Right renal cortex interstitium (tissue), 3 donors: Measurements from ENCODE around the gene BRAT1. TPM values are rescaled to one million over a fixed set of nuclear protein-coding genes. Genes with fewer than 3 reads are reported as not detected.

ENCODE experiments used
- DNase-seq, 3 donors: peaks; one replicate each; pipeline ENCODE4 v3.0.0-alpha.2; 2013; ENCODE audit warnings: low read depth in 3 of 3, low spot score in 2 of 3
- polyA plus RNA-seq, 3 donors: library from polyadenylated mRNA; unstranded; fragments of 120-200 nt; gene quantifications; one replicate each; pipeline ENCODE4 v1.2.1, GENCODE V29; 2013; ENCODE audit not compliant: insufficient read length in 3 of 3

The BRAT1 gene
- polyA plus RNA-seq, 3 donors: 18.7 to 22.9 (median 20.3) TPM

DNA sequence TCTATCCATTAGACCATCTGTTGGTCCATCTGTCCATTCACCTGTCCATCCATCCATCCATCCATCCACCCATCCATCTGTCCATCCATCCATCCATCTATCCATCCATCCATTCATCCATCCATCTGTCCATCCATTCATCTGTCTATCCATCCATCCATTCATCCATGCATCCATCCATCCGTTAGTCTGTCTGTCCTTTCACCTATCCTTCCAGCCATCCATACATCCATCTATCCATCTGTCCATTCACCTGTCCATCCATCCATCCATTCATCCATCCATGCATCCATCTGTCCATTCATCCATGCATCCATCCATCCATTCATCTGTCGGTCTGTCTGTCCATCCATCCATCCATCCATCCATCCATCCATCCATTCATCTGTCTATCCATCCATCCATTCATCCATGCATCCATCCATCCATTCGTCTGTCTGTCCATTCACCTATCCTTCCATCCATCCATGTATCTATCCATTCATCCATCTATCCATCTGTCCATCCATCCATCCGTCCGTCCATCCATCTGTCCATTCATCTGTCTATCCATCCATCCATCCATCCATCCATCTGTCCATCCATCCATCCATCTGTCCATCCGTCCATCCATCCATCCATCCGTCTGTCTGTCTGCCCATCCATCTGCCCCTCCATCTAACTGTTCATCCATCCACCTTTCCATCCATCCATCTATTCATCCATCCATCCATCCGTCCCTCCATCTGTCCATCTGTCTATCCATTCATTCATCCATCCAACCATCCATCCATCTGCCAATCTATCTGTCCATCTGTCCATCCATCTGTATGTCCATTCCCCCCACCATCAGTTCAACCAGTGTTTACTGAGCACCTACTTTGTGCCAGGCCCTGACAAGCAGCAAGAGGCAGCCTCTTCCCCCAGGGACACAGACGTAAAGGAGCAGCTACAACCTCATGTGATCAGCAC, 40.6 kb downstream of the BRAT1 start:
- DNase-seq: no peak

- DNase-seq: no peak
These were observed 41.6 kb downstream of the BRAT1 start for GRCh38 chr7:2513702-2514101.

DNA sequence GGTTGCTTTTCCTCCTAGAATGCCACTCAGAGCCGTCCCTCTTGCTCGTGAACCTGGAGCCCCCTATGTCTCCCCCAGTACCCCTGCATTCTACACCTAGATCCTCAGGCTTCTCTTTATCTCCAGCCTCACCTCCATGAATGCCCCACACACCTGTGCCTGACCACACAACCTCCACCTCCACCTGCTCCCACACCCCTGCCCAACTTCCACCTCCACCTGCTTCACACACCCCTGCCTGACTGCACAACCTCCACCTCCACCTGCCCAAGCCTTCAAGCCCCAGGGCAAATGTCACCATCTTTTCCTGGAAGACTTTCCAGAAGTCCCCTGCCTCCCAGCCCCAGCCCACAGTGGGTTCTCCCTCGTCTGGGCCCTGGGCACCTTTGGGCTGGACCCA, 42.6 kb downstream of the BRAT1 start:
- no peak for DNase-seq

DNA sequence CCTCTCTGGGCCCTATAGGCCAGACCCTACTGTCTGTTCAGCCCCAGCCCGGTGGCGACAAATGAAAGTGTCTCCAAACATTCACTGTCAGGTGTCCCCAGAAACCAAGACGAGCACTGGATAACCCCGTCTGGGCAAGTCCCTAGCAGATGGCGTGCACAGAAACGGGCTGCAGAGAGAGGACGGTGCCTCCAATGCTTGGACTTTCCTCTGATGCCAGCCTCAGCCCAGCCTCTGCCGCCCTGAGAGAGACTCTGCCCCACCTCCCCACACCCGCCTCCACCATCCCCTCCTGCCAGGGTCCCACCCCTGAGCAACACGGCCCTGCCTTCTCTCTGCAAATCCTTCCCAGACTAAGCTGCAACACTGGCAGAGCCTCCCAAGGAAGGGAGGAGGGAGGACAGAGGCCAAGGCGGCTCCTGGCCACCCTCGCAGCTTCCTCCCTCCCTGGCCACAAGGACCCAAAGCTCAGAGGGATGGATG, 43.1 kb downstream of the BRAT1 start:
- no peak for DNase-seq

GRCh38 chr7:2511769-2512168, 43.6 kb downstream of the BRAT1 start:
- no peak for DNase-seq

DNA sequence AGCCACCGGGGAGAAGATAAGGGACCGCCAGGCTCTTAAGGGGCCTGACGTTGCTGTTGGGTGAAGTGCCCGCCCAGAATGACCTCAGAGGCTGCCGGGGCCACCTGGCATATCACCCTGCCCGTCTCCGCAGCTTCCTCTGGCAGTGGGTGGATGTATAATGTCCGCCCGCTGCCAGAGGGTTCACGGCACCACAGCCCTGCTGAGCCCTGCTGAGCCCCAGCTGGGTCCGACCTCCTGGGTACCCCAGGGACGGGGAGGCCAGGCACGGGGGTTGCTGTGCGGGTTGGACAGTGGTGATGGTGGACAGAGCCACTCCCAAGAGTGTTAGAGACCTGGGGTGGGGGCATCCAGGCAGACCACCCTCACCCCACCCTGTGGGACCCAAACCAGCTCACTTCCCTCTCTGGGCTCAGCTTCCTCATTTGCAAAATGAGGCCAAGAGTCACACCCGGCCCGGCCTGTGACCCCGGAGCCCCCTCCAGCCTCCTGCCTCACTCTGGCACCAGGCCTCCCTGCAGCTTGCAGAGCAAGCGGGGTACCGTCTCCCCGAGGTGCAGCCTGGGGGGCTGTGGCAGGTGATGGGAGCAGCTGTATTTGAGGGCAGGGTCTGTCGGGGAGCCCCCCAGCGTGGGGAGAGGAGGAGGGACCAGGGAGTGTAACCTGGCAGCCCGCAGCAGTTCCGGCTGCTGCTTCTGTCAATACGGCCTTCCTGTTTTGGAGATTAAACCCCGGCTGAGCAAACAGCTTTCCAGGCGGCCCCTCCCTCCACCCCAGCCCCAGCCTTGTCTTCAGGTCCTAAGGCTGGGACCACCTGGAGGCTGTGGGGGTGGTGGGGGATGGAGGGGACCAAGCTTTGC, 44.2 kb downstream of the BRAT1 start:
- DNase-seq: no peak

- DNase-seq: no peak
These were observed 45.1 kb downstream of the BRAT1 start for GRCh38 chr7:2510130-2510776.

DNA sequence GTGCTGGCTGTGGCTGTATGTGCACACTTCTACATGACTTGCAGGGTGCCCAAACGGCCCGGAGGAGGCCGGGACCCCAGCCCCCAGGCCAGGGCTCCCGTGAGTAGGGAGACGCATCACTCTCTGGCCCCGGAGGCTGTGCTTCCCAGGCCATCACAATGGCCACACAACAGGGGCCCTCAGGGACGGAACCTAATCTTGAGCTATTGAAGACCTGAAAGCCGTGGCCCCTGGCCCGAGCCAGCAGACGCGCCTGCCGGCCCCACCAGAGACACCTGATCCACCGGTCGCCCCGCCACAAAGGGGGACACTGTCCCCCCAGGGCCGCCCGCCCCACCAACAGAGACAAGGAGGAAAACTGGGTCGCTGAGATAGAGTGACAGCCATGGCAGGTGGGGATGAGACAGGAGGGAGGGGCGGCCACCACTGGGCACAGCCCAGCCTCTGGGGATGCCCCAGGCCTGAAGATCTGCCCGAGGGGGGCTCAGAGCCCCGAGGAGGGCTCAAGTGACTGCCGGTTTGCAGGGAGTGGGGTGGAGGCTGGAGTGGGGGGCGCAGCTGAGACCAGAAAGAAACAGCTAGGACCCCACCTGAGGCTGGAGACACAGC, 45.9 kb downstream of the BRAT1 start:
- DNase-seq: no peak

DNA sequence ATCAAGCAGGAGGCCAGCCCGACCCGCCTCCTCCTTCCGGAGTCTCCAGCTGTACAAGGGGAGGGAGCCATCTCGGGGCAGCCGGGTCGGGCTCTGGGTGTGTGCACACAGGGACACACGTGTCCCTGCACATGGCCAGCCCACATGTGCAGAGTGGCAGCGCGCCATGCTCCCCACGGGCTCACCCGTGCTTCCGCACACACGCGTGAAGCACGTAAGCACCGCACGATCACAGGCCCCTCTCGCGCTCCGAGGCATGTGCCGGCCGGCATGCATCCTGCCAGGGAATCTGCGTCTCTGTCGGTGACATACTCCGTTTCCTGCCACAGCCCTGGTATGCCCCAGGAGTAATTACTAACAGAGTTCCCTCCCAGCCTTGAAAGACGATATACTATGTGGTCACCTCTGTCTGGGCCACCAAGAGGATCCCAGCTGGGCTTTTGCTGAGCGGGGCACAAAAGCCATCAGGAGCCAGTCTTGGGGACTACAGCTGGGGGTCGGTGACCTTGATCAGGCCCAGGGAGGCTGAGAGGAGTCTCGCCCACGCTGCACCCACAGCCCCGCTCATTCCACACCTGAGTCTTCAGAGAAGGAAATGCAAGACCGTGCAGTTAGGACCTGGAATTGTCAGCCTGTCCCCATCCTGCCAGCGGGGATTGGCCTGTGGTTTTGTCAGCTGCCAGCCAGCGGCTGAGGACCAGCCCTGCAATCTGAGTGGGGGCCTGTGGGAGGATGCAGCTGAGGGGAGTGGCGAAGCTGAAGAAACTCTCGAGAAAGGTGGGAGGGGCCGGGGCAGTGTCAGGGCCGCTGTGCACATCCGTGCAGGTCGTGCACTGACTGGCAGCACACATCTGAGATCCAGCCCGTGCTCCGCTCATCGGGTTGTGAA, 46.8 kb downstream of the BRAT1 start:
- no peak for DNase-seq

GRCh38 chr7:2507917-2508306, 47.4 kb downstream of the BRAT1 start:
- no peak for DNase-seq

- DNase-seq: no peak
These were observed 48.0 kb downstream of the BRAT1 start for GRCh38 chr7:2507208-2507916.

- DNase-seq: no peak
These were observed 49.9 kb downstream of the BRAT1 start for GRCh38 chr7:2505401-2505800.

- DNase-seq: no peak
These were observed 50.4 kb downstream of the BRAT1 start for GRCh38 chr7:2504889-2505375.

GRCh38 chr7:2504128-2504888, 51.0 kb downstream of the BRAT1 start:
- DNase-seq: no peak

GRCh38 chr7:2503056-2503941, 52.0 kb downstream of the BRAT1 start:
- no peak for DNase-seq

DNA sequence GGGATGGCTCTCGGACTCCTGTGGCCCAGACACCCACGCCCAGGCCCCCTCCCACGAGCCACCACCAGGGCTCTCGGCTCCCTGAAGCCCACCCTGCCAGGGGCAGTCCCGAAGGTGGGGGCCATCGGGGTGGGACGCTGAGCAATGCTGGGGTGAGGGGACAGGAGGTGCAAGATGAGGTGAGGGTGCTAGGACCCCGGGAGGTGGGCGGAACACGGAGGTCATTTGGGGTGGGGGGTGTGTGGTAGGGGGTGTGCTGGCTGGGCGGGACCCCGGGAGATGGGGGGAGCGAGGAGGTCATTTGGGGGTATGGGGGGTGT, 52.7 kb downstream of the BRAT1 start:
- DNase-seq: no peak

GRCh38 chr7:2501947-2502646, 53.2 kb downstream of the BRAT1 start:
- DNase-seq: no peak
